HG03432 (cell line): ENCODE results near the gene DEFB115.
"Not testable (repeated sequence)": the region's sequence is repeated elsewhere in the genome, so short reads cannot be mapped to it uniquely, and the experiment has no call there.

Experiments
- ATAC-seq: cut with Tn5 transposase; IDR thresholded peaks from one replicate; pipeline ENCODE4 v1.9.1; 2021; ENCODE audit warnings: mild to moderate bottlenecking, moderate library complexity; ENCODE audit not compliant: unreplicated experiment

DEFB115 gene, protein sequence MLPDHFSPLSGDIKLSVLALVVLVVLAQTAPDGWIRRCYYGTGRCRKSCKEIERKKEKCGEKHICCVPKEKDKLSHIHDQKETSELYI

DNA sequence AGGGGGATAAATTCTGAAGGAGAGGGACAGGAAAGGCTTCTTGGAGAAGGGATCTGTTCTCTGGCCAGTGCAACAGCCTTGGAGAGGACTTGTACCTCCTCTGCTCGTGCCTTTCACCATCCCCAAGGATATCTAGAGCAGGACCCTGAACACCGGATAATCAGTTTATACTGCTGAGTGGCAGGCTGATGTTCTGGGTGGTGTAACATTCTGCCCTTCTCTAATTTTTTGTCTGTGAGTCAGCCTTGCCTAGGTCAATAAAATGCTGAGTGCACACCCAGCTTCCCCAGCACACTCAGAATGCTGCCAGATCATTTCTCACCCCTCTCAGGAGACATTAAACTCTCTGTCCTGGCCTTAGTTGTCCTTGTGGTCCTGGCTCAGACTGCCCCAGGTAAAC is at the start of gene DEFB115:
Gene DEFB115 (plus strand): TSS at position 301 of the 400 bp plus-strand sequence. CDS start 0 bp downstream, at position 301.
- no peak for ATAC-seq

DNA sequence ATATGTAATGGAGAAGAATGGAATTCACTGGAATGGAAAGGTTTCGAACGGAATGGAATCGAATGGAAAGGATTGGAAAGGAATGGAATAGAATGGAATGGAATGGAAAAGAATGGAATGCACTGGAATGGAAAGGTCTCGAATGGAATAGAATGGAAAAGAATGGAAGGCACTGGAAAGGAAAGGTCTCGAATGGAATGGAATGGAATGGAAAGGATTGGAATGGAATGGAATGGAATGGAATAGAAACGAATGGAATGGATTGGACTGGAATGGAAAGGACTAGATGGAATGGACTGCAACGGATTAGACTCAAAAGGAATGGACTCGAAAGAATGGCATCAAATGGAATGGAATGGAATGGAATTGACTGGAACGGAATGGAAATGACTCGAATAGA is 20.5 kb upstream of the DEFB115 start:
- no peak for ATAC-seq

DNA sequence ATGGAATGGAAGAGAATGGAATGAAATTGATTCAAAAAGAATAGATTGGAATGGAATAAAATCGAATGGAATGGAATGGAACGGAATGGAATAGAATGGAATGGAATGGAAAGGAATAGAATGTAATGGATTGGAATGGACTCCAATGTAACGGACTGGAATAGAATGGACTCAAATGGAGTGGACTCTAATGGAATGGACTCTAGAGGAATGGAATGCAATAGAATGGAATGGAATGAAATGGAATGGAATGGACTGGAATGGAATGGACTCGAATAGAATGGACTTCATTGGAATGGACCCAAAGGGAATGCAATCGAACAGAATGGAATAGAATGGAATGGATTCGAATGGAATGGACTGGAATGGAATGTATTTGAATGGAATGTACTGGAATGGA is 19.7 kb upstream of the DEFB115 start:
- no peak for ATAC-seq

DNA sequence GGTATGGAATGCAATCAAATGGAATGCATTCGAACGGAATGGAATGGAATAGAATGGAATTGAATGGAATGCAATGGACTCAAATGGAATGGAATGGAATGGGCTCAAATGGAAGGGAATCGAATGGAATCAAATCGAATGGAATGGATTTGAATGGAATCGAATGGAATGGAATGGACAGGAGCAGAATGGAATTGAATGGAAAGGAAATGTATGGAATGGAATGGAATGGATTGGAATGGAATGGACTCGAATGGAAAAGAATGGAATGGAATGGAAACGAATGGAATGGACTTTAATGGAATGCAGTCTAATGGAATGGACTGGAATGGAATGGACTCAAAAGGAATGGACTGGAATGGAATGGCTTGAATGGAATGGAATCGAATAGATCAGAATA is 18.3 kb upstream of the DEFB115 start:
- ATAC-seq, result no peak

DNA sequence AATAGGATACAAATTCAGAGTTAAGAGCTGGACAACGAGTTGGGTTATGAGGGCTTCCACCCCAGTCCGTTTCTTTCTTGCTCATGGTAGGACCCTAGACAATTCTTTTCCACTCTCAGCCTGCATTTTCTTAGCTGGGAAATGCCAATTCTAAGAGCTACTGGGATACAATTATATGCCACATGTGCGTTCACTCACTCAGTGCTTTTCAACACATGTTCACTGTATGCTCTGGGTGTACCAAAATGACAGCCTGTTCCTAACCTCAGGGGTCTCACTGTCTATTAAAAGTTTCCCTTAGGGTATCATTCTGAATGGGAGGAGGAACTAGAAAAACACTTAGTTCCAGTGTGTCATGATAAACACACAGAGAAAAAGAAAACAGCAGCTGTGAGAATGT is 505 bp upstream of the DEFB115 start:
- no peak for ATAC-seq

DNA sequence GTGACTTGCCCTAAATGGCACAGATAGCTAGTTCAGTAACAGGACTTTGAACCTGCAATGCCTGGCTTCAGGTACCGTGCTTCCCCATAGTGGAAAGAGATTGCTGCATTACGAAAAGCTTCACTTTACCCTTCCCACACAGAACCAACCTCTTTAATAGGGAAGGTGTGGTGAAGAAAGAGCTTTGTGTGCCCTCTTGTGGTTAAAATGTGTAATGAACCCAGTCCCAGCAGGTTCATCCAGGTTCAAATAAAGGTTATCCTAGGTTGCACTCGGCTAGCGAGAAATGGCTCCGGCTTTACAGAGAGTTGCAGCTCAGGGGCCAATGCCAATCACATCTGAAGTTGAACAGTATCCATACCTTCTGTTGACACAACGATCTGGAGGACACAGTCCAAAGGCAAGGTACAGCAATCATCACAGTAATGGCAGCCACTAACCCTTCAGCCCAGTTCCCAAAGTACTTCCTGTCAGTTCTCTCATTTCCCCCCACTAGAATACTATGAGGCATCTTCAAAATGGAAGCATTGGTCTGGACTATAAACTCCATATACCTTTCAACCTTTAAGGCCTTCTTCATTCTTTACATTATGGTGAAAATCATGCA is 3.0 kb downstream of the DEFB115 start:
- ATAC-seq, result no peak

DNA sequence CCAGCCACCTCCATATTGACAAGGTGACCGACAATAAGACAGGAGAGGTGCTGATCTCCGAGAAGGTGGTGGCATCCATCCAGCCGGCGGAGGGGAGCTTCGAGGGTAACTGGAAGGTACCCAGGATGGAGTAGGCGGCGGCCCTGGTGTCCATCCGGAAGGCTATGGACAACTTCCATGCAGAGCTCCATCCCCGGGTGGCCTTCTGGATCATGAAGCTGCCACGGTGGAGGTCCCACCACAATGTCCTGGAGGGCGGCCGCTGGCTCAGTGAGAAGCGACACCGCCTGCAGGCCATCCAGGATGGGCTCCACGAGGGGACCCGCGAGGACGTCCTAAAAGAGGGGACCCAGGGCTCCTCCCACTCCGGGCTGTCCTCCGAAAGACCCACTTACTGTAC is 17.0 kb downstream of the DEFB115 start:
- no peak for ATAC-seq

DNA sequence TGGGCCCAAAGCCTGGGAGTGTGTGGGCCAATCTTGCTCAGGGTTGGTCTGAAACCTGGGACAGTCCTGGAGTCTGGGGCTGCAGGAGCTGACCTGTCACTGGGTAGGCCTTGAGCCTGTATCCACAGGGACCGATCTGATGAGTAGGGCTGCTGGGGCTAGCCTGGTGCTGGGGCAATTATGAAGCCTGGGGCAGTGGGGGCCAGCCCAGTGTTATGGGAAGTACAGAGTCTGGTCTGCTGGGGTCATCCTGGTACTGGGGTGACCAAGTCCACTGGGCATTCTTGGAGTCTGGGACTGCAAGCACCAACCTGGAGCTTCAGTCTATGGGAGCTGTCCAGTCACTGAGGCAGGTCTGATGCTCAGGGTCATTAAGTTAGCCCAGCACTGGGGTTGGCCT is 20.7 kb downstream of the DEFB115 start:
- ATAC-seq, result no peak

DNA sequence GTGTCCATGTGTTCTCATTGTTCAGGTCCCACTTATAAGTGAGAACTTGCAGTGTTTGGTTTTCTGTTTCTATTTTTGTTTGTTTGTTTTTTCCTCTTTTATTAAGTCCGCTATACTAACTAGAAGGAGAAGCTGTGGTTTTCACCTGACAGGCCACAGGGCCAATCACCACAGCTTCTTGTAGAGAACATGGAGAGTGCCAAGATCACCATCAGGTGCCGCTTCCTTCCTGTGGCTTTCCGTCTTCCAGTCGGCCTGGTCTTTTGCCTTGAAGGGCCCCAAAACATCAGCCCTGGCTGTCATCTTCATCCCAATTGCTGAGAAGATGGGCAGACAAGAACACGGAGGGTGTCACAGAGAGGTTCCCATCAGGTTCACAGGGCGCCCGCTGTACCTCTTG is 27.5 kb downstream of the DEFB115 start:
- not testable (repeated sequence) for ATAC-seq

DNA sequence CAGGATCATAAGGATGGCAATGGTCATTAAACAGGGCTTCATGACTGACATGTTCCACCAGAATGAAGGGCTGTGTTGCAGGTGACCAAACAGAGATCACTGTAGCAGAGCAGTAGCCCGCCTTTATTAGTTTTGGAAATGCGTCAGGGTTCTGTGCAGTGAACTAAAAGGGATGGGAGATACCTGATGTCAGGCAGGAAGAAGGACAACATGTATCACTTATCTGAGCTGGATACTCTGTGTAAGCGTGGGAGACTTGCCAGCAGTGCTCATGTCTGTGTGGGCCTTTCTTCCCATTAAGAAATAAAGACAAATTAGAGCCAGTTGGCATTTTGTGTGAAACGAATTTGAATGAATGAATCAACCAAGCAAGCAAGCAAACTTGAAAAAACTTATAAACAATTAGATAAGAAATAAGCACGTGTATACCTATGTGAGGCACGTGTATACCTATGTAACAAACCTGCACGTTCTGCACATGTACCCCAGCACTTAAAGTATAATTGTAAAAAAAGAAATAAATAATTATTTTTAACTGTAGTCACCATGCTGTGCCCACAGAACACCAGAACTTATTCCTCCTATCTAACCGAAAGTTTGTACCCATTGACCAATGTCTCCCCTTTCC is 51.2 kb downstream of the DEFB115 start, which contains the start of gene DEFB116:
Gene DEFB116 (minus strand): TSS at position 51 of the 628 bp plus-strand sequence. CDS start 0 bp downstream, at position 51.
- ATAC-seq, result no peak
